Loucy (cell line): ENCODE measurements around the gene EGLN1.

Experiments used
- H2AFZ ChIP-seq: fragments of 200-600 bp; sonication (generic); 2 replicates; pipeline ENCODE4 v1.6.0; 2016; ENCODE audit warnings: antibody characterized with exemption, mild to moderate bottlenecking, low read length, moderate library complexity
- H3F3A ChIP-seq: fragments of 200-600 bp; 2 replicates; pipeline ENCODE4 v1.6.0; 2016; ENCODE audit warnings: antibody characterized with exemption, low read depth, mild to moderate bottlenecking
- H3K27me3 ChIP-seq: fragments of 200-600 bp; sonication (generic); 2 replicates; pipeline ENCODE4 v1.6.1; 2014; ENCODE audit warnings: low read length, mild to moderate bottlenecking; ENCODE audit not compliant: insufficient read depth, poor library complexity, severe bottlenecking
- H3K36me3 ChIP-seq: fragments of 200-600 bp; sonication (generic); 2 replicates; pipeline ENCODE4 v1.6.1; 2016; ENCODE audit warnings: low read length; ENCODE audit not compliant: insufficient read depth
- H3K4me1 ChIP-seq: fragments of 200-600 bp; sonication (generic); 2 replicates; pipeline ENCODE4 v1.5.1; 2014; ENCODE audit warnings: low read length, mild to moderate bottlenecking; ENCODE audit not compliant: insufficient read depth, poor library complexity, severe bottlenecking
- H3K4me2 ChIP-seq: fragments of 200-600 bp; sonication (generic); 2 replicates; pipeline ENCODE4 v1.6.0; 2014; ENCODE audit warnings: antibody characterized with exemption, low read length, low read depth, mild to moderate bottlenecking; ENCODE audit not compliant: poor library complexity, severe bottlenecking
- H3K4me3 ChIP-seq: fragments of 200-600 bp; sonication (generic); 2 replicates; pipeline ENCODE4 v1.5.1; 2014; ENCODE audit warnings: low read length, mild to moderate bottlenecking, mixed read lengths; ENCODE audit not compliant: poor library complexity, severe bottlenecking
- H3K79me2 ChIP-seq: fragments of 200-600 bp; sonication (generic); 2 replicates; pipeline ENCODE4 v1.6.1; 2014; ENCODE audit warnings: low read length; ENCODE audit not compliant: insufficient read depth
- H3K9ac ChIP-seq: fragments of 200-600 bp; sonication (generic); 2 replicates; pipeline ENCODE4 v1.6.0; 2014; ENCODE audit warnings: mild to moderate bottlenecking, low read depth, low read length, moderate library complexity; ENCODE audit not compliant: poor library complexity, severe bottlenecking
- H3K9me2 ChIP-seq: fragments of 200-600 bp; sonication (generic); replicated peaks from 2 replicates; pipeline ENCODE4 v1.6.1; 2016; ENCODE audit warnings: low read depth, low read length, mixed read lengths
- H3K9me3 ChIP-seq: fragments of 200-600 bp; sonication (generic); 2 replicates; pipeline ENCODE4 v1.6.1; 2014; ENCODE audit warnings: mild to moderate bottlenecking, antibody characterized with exemption, low read length, low read depth; ENCODE audit not compliant: insufficient read depth
- H4K20me1 ChIP-seq: fragments of 200-600 bp; sonication (generic); 2 replicates; pipeline ENCODE4 v1.6.0; 2014; ENCODE audit warnings: antibody characterized with exemption, low read length, mild to moderate bottlenecking; ENCODE audit not compliant: insufficient read depth, poor library complexity, severe bottlenecking
- EZH2phosphoT487 ChIP-seq: fragments of 200-600 bp; IDR thresholded peaks from 2 replicates; pipeline ENCODE4 v1.6.1; 2018; ENCODE audit warnings: antibody characterized with exemption, mild to moderate bottlenecking, moderate library complexity, borderline replicate concordance
- TF ChIP-seq, protein P1 (sequence below): fragments of 200-600 bp; sonication (generic); conservative IDR thresholded peaks from 2 replicates; pipeline ENCODE4 v1.5.1; 2014; ENCODE audit warnings: mild to moderate bottlenecking, antibody characterized with exemption, low read length

EGLN1 gene

GRCh38 chr1:231363624-231364023 is 58.5 kb downstream of the EGLN1 start:
- no peaks in the 10 kb centered on the region for H3K36me3 ChIP-seq
- H3K9me3 ChIP-seq = no peaks in the 10 kb centered on the region
- no peak overlapping the region for H3K4me3 ChIP-seq
- TF ChIP-seq EZH2phosphoT487 = no peak
- TF ChIP-seq, protein P1, sequence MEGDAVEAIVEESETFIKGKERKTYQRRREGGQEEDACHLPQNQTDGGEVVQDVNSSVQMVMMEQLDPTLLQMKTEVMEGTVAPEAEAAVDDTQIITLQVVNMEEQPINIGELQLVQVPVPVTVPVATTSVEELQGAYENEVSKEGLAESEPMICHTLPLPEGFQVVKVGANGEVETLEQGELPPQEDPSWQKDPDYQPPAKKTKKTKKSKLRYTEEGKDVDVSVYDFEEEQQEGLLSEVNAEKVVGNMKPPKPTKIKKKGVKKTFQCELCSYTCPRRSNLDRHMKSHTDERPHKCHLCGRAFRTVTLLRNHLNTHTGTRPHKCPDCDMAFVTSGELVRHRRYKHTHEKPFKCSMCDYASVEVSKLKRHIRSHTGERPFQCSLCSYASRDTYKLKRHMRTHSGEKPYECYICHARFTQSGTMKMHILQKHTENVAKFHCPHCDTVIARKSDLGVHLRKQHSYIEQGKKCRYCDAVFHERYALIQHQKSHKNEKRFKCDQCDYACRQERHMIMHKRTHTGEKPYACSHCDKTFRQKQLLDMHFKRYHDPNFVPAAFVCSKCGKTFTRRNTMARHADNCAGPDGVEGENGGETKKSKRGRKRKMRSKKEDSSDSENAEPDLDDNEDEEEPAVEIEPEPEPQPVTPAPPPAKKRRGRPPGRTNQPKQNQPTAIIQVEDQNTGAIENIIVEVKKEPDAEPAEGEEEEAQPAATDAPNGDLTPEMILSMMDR = no peak
- no peak overlapping the region for H2AFZ ChIP-seq
- no peaks in the 10 kb centered on the region for H3K27me3 ChIP-seq
- H4K20me1 ChIP-seq = no peaks in the 10 kb centered on the region
- no peaks in the 10 kb centered on the region for H3K4me1 ChIP-seq
- H3K4me2 ChIP-seq = no peak overlapping the region
- H3F3A ChIP-seq = no peaks in the 10 kb centered on the region
- no peaks in the 10 kb centered on the region for H3K9me2 ChIP-seq
- H3K9ac ChIP-seq = no peak overlapping the region
- no peaks in the 10 kb centered on the region for H3K79me2 ChIP-seq

GRCh38 chr1:231362325-231362724 is 59.8 kb downstream of the EGLN1 start:
- TF ChIP-seq, protein P1 = no peak
- no peak for TF ChIP-seq EZH2phosphoT487

GRCh38 chr1:231359113-231359512 is 63.0 kb downstream of the EGLN1 start:
- H2AFZ ChIP-seq = no peak overlapping the region
- no peaks in the 10 kb centered on the region for H3F3A ChIP-seq
- H3K9ac ChIP-seq = no peak overlapping the region
- H3K79me2 ChIP-seq = no peaks in the 10 kb centered on the region
- H3K9me2 ChIP-seq = no peaks in the 10 kb centered on the region
- no peaks in the 10 kb centered on the region for H3K9me3 ChIP-seq
- H3K36me3 ChIP-seq = no peaks in the 10 kb centered on the region
- no peak overlapping the region for H3K4me3 ChIP-seq
- no peaks in the 10 kb centered on the region for H3K27me3 ChIP-seq
- H3K4me1 ChIP-seq = no peaks in the 10 kb centered on the region
- H4K20me1 ChIP-seq = no peaks in the 10 kb centered on the region
- no peak for TF ChIP-seq EZH2phosphoT487
- TF ChIP-seq, protein P1 = no peak
- H3K4me2 ChIP-seq = no peak overlapping the region

More at GRCh38 chr1:231362325-231362724, 59.8 kb downstream of the EGLN1 start:
- H3K9me2 ChIP-seq = no peaks in the 10 kb centered on the region
- H3K9ac ChIP-seq = no peak overlapping the region
- no peaks in the 10 kb centered on the region for H3F3A ChIP-seq
- no peak overlapping the region for H2AFZ ChIP-seq
- H3K9me3 ChIP-seq = no peaks in the 10 kb centered on the region
- H3K27me3 ChIP-seq = no peaks in the 10 kb centered on the region
- no peak overlapping the region for H3K4me3 ChIP-seq
- no peaks in the 10 kb centered on the region for H4K20me1 ChIP-seq
- no peaks in the 10 kb centered on the region for H3K36me3 ChIP-seq
- H3K4me1 ChIP-seq = no peaks in the 10 kb centered on the region
- no peaks in the 10 kb centered on the region for H3K79me2 ChIP-seq
- no peak overlapping the region for H3K4me2 ChIP-seq
